H9 (cell line): Measurements from ENCODE around the gene PIK3C2B. TPM values are rescaled to one million over a fixed set of nuclear protein-coding genes. Genes with fewer than 3 reads are reported as not detected.

ENCODE experiments used
- DNase-seq: peaks from one replicate; pipeline ENCODE4 v3.0.0-alpha.2; 2017
- H2AFZ ChIP-seq: one replicate; pipeline ENCODE4 v1.6.1; 2013; ENCODE audit warnings: mild to moderate bottlenecking, low read length, control low read depth, moderate library complexity
- H2AK5ac ChIP-seq: 2 replicates; pipeline ENCODE4 v1.6.1; 2013; ENCODE audit warnings: low read length, control low read depth, mixed read lengths; ENCODE audit not compliant: insufficient read length
- H2BK120ac ChIP-seq: one replicate; pipeline ENCODE4 v1.6.1; 2013; ENCODE audit warnings: low read depth, mild to moderate bottlenecking, low read length, control low read depth, inconsistent platforms; ENCODE audit not compliant: poor library complexity, severe bottlenecking
- H2BK12ac ChIP-seq: 2 replicates; pipeline ENCODE4 v1.6.1; 2013; ENCODE audit warnings: low read length, control low read depth, mixed read lengths, low read depth; ENCODE audit not compliant: insufficient read length
- H2BK15ac ChIP-seq: 2 replicates; pipeline ENCODE4 v1.6.1; 2013; ENCODE audit warnings: low read depth, low read length, control low read depth
- H2BK20ac ChIP-seq: one replicate; pipeline ENCODE4 v1.6.1; 2013; ENCODE audit warnings: low read depth, mild to moderate bottlenecking, low read length, control low read depth, inconsistent platforms; ENCODE audit not compliant: poor library complexity, severe bottlenecking
- H2BK5ac ChIP-seq: 2 replicates; pipeline ENCODE4 v1.6.1; 2013; ENCODE audit warnings: low read length, control low read depth, mixed read lengths; ENCODE audit not compliant: insufficient read length
- H3K14ac ChIP-seq: 2 replicates; pipeline ENCODE4 v1.6.1; 2013; ENCODE audit warnings: low read length, control low read depth; ENCODE audit not compliant: insufficient read depth
- H3K18ac ChIP-seq: 2 replicates; pipeline ENCODE4 v1.6.1; 2013; ENCODE audit warnings: low read depth, mild to moderate bottlenecking, mixed read lengths, low read length, control low read depth; ENCODE audit not compliant: insufficient read length
- H3K23ac ChIP-seq: 2 replicates; pipeline ENCODE4 v1.6.1; 2013; ENCODE audit warnings: low read length, control low read depth, mixed read lengths, low read depth; ENCODE audit not compliant: insufficient read length
- H3K23me2 ChIP-seq: 2 replicates; pipeline ENCODE4 v1.6.1; 2013; ENCODE audit warnings: low read depth, mild to moderate bottlenecking, mixed read lengths, low read length, control low read depth; ENCODE audit not compliant: insufficient read length, poor library complexity, severe bottlenecking
- H3K27ac ChIP-seq: 2 replicates; pipeline ENCODE4 v1.5.1; 2013; ENCODE audit warnings: low read length, control low read depth, mixed read lengths, low read depth; ENCODE audit not compliant: insufficient read length
- H3K27me3 ChIP-seq: 2 replicates; pipeline ENCODE4 v1.6.1; 2013; ENCODE audit warnings: low read length, control low read depth, inconsistent platforms; ENCODE audit not compliant: insufficient read depth
- H3K4ac ChIP-seq: 2 replicates; pipeline ENCODE4 v1.6.1; 2013; ENCODE audit warnings: low read depth, mild to moderate bottlenecking, control low read depth, inconsistent platforms, low read length, moderate library complexity
- H3K4me1 ChIP-seq: 2 replicates; pipeline ENCODE4 v1.6.1; 2013; ENCODE audit warnings: low read length, control low read depth, inconsistent platforms; ENCODE audit not compliant: insufficient read depth
- H3K4me2 ChIP-seq: 2 replicates; pipeline ENCODE4 v1.6.1; 2013; ENCODE audit warnings: low read length, control low read depth, mixed read lengths; ENCODE audit not compliant: insufficient read length, insufficient read depth
- H3K56ac ChIP-seq: 2 replicates; pipeline ENCODE4 v1.6.1; 2013; ENCODE audit warnings: low read depth, mild to moderate bottlenecking, mixed read lengths, low read length, control low read depth; ENCODE audit not compliant: insufficient read length
- H3K79me1 ChIP-seq: 2 replicates; pipeline ENCODE4 v1.6.1; 2013; ENCODE audit warnings: low read depth, mild to moderate bottlenecking, moderate library complexity, low read length, control low read depth, inconsistent platforms; ENCODE audit not compliant: insufficient read depth, poor library complexity, severe bottlenecking
- H3K79me2 ChIP-seq: 2 replicates; pipeline ENCODE4 v1.6.1; 2013; ENCODE audit warnings: low read length, control low read depth, inconsistent platforms; ENCODE audit not compliant: insufficient read depth
- H3K9ac ChIP-seq: 2 replicates; pipeline ENCODE4 v1.6.1; 2013; ENCODE audit warnings: low read length, control low read depth, mixed read lengths; ENCODE audit not compliant: insufficient read length; ENCODE audit errors: extremely low read depth
- H3K9me3 ChIP-seq: one replicate; pipeline ENCODE4 v1.6.1; 2013; ENCODE audit warnings: low read depth, low read length, inconsistent platforms; ENCODE audit not compliant: control insufficient read depth
- H3T11ph ChIP-seq: one replicate; pipeline ENCODE4 v1.6.1; 2013; ENCODE audit warnings: mild to moderate bottlenecking, low read length, control low read depth, inconsistent platforms
- H4K20me1 ChIP-seq: one replicate; pipeline ENCODE4 v1.6.1; 2013; ENCODE audit not compliant: control insufficient read depth, insufficient read length, insufficient read depth
- H4K5ac ChIP-seq: 2 replicates; pipeline ENCODE4 v1.6.1; 2013; ENCODE audit warnings: low read depth, mild to moderate bottlenecking, mixed read lengths, low read length, control low read depth; ENCODE audit not compliant: insufficient read length
- H4K8ac ChIP-seq: replicated peaks from 2 replicates; pipeline ENCODE4 v1.6.1; 2013; ENCODE audit warnings: low read length, control low read depth, mixed read lengths, low read depth; ENCODE audit not compliant: insufficient read length
- H4K91ac ChIP-seq: 2 replicates; pipeline ENCODE4 v1.6.1; 2013; ENCODE audit warnings: low read depth, mild to moderate bottlenecking, moderate library complexity, mixed read lengths, low read length, control low read depth; ENCODE audit not compliant: insufficient read length
- H3K27ac Mint-ChIP-seq, 3 experiments: 2 replicates in 2 of 3; 3 replicates in 1 of 3; pipeline ENCODE4 v1.8.0; 2020 to 2021; ENCODE audit warnings: mixed read lengths in 3 of 3, mild to moderate bottlenecking in 1 of 3, moderate library complexity in 1 of 3
- H3K27me3 Mint-ChIP-seq: 2 replicates; pipeline ENCODE4 v1.8.0; 2021; ENCODE audit warnings: low read depth, mild to moderate bottlenecking, moderate library complexity, mixed read lengths
- H3K36me3 Mint-ChIP-seq, 3 experiments: 2 replicates in 2 of 3; 3 replicates in 1 of 3; pipeline ENCODE4 v1.8.0; 2020 to 2021; ENCODE audit warnings: low read depth in 3 of 3, mixed read lengths in 3 of 3; ENCODE audit not compliant: insufficient read depth in 1 of 3
- H3K4me1 Mint-ChIP-seq, 2 experiments: 2 replicates each; pipeline ENCODE4 v1.8.0; 2020; ENCODE audit warnings: mixed read lengths in 2 of 2
- H3K4me3 Mint-ChIP-seq, 2 experiments: 2 replicates in 1 of 2; 3 replicates in 1 of 2; pipeline ENCODE4 v1.8.0; 2020 to 2021; ENCODE audit warnings: mild to moderate bottlenecking in 2 of 2, mixed read lengths in 2 of 2, moderate library complexity in 1 of 2
- H3K9me3 Mint-ChIP-seq, 2 experiments: 2 replicates in 1 of 2; 3 replicates in 1 of 2; pipeline ENCODE4 v1.8.0; 2020; ENCODE audit warnings: mild to moderate bottlenecking in 2 of 2, mixed read lengths in 2 of 2, moderate library complexity in 1 of 2
- WGBS: extraction: QIAGEN DNeasy Blood & Tissue Kit; methylation state at CpG from one replicate; pipeline ENCODE4 v1.1.7; 2013; ENCODE audit warnings: missing lambda C conversion rate, low lambda C conversion rate, mixed read lengths; ENCODE audit not compliant: insufficient read length; ENCODE audit errors: extremely low coverage; 5-methylcytosine and 5-hydroxymethylcytosine counted together
- total RNA-seq: library from RNA; stranded (reverse); gene quantifications from 2 replicates; pipeline ENCODE4 v1.2.1, GENCODE V29; 2021
- TF ChIP-seq, protein P1 (sequence below): fragments of 200-600 bp; sonication (generic); conservative IDR thresholded peaks from 3 replicates; pipeline ENCODE4 v1.8.0; 2021; ENCODE audit warnings: antibody characterized with exemption, mild to moderate bottlenecking

PIK3C2B gene
- total RNA-seq, 1 experiment from 2014 or later: 13.1 TPM

DNA sequence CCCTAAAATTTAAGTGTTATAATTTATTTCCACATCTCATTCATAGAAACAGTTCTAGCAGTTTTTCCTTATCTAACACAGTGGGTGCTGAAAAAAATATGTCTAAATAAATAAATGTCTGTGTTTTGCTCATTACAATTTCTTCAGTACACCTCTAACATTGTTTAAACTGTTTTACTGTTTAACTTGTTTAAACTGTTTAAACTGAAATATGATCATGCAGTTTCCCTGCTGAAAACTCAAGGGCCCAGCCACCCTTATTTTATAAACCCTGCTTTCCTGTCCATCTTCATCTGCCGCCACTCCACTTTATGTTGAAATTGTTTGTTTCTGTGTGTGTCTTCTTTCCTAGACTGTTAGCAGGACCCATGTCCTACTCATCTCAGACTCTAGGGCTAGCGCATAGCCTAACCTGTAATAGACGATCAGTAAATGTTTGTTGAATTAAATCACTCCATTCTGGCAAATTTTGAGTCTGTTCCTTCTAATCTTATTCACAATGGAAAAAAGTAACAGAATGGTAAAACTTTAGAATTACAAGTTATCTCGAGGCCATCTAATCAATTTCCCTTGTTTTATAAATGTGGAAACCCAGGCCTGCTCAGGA is 9.4 kb upstream of the PIK3C2B start:
- Mint-ChIP-seq H3K36me3 (peaks cover 0 to 2% (median 0%) of the 10 kb centered on the region in 3 experiments; a peak in 1 of 7 replicates), H3K27me3 (peaks cover 3% of the 10 kb centered on the region; the same call in 1 of the 2 replicates), H3K4me1 (peaks cover 10% of the 10 kb centered on the region in 2 experiments), H3K9me3 (peaks cover 5% of the 10 kb centered on the region in 2 experiments; a peak in 3 of 5 replicates), H3K4me3 (no peak overlapping the region; a peak in 1 of 5 replicates), H3K27ac (no peak overlapping the region)
- Histone ChIP-seq H3K4me1 (no peaks in the 10 kb centered on the region), H2AK5ac (no peak overlapping the region), H3K14ac (no peak overlapping the region), H2BK12ac (no peak overlapping the region), H4K5ac (no peak overlapping the region), H3K23me2 (no peaks in the 10 kb centered on the region), H3K18ac (no peak overlapping the region), H2BK120ac (no peak overlapping the region), H4K8ac (no peak overlapping the region), H3K4me2 (no peak overlapping the region), H2BK5ac (no peak overlapping the region), H3K9me3 (no peaks in the 10 kb centered on the region), H3K23ac (no peak overlapping the region), H3K27me3 (no peaks in the 10 kb centered on the region), H2BK20ac (no peak overlapping the region), H3K79me1 (no peaks in the 10 kb centered on the region), H3T11ph (no peak overlapping the region), H3K9ac (no peak overlapping the region), H2AFZ (no peak overlapping the region), H3K4ac (no peak overlapping the region), H3K79me2 (no peaks in the 10 kb centered on the region), H4K20me1 (no peaks in the 10 kb centered on the region), H3K56ac (no peak overlapping the region), H3K27ac (no peak overlapping the region), H2BK15ac (no peak overlapping the region), H4K91ac (no peak overlapping the region)
- no peak for DNase-seq
- WGBS: no CpG with 5 or more reads among the region's 4 CpGs
- TF ChIP-seq, protein P1, sequence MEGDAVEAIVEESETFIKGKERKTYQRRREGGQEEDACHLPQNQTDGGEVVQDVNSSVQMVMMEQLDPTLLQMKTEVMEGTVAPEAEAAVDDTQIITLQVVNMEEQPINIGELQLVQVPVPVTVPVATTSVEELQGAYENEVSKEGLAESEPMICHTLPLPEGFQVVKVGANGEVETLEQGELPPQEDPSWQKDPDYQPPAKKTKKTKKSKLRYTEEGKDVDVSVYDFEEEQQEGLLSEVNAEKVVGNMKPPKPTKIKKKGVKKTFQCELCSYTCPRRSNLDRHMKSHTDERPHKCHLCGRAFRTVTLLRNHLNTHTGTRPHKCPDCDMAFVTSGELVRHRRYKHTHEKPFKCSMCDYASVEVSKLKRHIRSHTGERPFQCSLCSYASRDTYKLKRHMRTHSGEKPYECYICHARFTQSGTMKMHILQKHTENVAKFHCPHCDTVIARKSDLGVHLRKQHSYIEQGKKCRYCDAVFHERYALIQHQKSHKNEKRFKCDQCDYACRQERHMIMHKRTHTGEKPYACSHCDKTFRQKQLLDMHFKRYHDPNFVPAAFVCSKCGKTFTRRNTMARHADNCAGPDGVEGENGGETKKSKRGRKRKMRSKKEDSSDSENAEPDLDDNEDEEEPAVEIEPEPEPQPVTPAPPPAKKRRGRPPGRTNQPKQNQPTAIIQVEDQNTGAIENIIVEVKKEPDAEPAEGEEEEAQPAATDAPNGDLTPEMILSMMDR: no peak
